Regular cardiac myocyte (primary cell): ENCODE measurements around the gene ZNF776. TPM values are rescaled to one million over a fixed set of nuclear protein-coding genes. Genes with fewer than 3 reads are reported as not detected.

Experiments
- total RNA-seq: library from RNA; depleted of rRNA; stranded (reverse); fragments of >200 nt; gene quantifications from 2 replicates; pipeline ENCODE4 v1.2.3, GENCODE V29; 2014

The ZNF776 gene
- 9.0 and 10.2 TPM in 2 replicates for total RNA-seq

DNA sequence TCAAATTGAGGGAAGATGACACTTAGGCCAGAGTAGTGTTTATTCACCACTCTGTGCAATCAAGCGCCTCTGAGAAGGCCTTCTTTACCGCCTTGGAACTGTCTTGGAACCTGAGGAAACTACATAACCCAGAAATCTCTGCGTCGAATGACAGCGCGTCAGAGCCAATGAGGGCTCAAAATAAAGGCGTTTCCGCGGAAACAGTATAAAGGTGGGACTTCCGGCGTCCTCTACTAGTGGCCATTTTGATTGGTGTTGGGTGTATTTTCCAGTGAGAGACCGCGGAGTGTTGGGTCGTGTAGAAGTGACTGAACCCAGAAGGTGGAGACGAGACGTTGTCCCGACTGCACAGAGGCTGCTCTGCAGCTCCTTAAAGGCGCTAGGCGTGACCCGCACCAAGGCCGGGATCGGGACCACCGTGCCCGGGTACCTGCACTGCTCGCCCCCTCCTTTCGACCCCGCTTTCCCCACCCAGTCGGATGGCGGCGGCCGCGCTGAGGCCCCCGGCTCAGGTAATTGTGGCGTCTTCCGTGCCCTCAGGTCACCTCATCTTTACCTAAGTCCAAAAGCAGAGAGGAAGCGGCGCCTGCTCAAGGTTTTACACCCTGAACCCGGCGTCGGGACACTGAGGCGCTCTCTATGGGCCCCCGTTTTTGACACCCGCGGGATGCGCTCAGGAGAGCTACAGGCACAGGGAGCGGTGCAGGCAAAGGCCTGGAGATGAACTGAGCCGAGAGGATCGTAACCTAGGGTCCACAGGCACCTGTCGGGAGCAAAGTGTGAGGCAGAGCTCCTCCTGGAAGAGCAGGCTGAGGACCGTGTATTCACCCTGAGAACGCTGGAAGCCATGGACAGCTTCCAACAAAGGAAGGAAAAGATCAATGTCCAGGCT is at the start of gene ZNF776:
ZNF776 (plus strand) TSS at position 236 of the 892 bp plus-strand sequence; CDS start at position 480, 244 bp downstream.

DNA sequence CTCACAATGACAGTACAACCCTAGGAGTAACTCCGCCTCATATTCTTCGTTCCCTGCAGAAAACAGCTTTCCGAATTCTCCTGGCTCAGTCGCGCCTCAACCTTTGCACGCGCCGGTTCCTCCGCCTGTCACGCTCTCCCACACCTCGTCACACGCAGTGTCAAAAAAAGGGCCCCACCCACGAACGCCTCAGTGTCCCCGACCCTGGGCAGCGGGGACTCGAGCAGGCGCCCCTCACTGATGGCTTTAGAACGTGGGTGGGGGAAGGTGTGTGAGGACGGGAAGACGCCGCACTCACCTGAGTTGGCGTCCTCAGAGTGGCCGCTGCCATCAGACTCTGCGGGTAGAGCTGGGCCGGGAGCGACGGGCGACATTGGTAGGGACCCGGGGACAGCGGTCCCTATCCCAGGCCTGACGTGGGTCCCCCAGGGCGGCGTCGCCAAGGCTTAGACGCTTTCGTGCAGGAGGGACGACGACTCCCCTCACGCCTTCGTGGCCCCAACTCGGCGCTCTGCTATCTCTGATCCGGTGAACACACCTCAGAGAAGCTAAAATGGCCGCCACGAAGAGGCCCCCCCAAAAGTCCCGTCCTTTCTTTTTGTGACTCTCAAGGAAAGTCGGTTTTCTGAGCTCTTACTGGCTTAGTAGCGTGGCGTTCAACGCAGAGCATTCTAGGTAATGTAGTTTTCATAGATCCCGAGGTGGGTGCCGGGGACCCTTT is 37.8 kb upstream of the ZNF776 start, which contains the start of gene ZNF154:
ZNF154 (minus strand) TSS at position 564 of the 721 bp plus-strand sequence; CDS start at position 331, 233 bp downstream.

GRCh38 chr19:57769345-57770131 is 22.9 kb downstream of the ZNF776 start, which contains the start of gene ZNF586:
Gene ZNF586 (plus strand): TSS chr19:57769676. CDS start chr19:57769843, 167 bp downstream.

Other genes starting within 250 kb of the ZNF776 start
- gene ZNF773, start 246.9 kb upstream of the ZNF776 start, total RNA-seq, result 24.0 and 44.5 TPM in 2 replicates
- 6.5 TPM in 2 replicates for gene ZNF549, start 219.5 kb upstream of the ZNF776 start, total RNA-seq
- 6.9 and 7.9 TPM in 2 replicates for gene ZNF550, start 187.0 kb upstream of the ZNF776 start, total RNA-seq
- 6.5 and 6.7 TPM in 2 replicates for gene ZNF416, start 167.9 kb upstream of the ZNF776 start, total RNA-seq
- 9.2 and 10.1 TPM in 2 replicates for gene ZIK1, start 162.7 kb upstream of the ZNF776 start, total RNA-seq
- gene ZNF530, start 146.9 kb upstream of the ZNF776 start, total RNA-seq, result 2.8 and 8.2 TPM in 2 replicates
- gene ZNF134, start 132.6 kb upstream of the ZNF776 start, total RNA-seq, result 21.1 and 30.7 TPM in 2 replicates
- gene ZNF211, start 113.6 kb upstream of the ZNF776 start, total RNA-seq, result 10.5 and 13.5 TPM in 2 replicates
- gene ZSCAN4, start 77.9 kb upstream of the ZNF776 start, total RNA-seq, result not detected in 2 replicates
- gene ZNF551, start 64.8 kb upstream of the ZNF776 start, total RNA-seq, result 5.1 and 12.1 TPM in 2 replicates
- gene ZNF154, start 37.6 kb upstream of the ZNF776 start, total RNA-seq, result 3.1 and 5.1 TPM in 2 replicates
- 10.4 and 12.1 TPM in 2 replicates for gene ZNF671, start 19.2 kb upstream of the ZNF776 start, total RNA-seq
- 18.2 and 29.9 TPM in 2 replicates for gene ZNF586, start 22.9 kb downstream of the ZNF776 start, total RNA-seq
- gene ZNF552, start 68.1 kb downstream of the ZNF776 start, total RNA-seq, result 4.2 and 4.4 TPM in 2 replicates
- 18.6 and 44.9 TPM in 2 replicates for gene ZNF587B, start 83.5 kb downstream of the ZNF776 start, total RNA-seq
- gene ZNF587, start 103.0 kb downstream of the ZNF776 start, total RNA-seq, result 24.9 and 35.0 TPM in 2 replicates
- gene ZNF814, start 142.2 kb downstream of the ZNF776 start, total RNA-seq, result 5.9 and 10.2 TPM in 2 replicates
- gene ZNF417, start 169.8 kb downstream of the ZNF776 start, total RNA-seq, result 19.6 and 24.5 TPM in 2 replicates
- 5.6 and 12.1 TPM in 2 replicates for gene ZNF418, start 188.6 kb downstream of the ZNF776 start, total RNA-seq
- gene ZNF256, start 200.9 kb downstream of the ZNF776 start, total RNA-seq, result 3.7 and 4.4 TPM in 2 replicates
- gene C19orf18, start 227.7 kb downstream of the ZNF776 start, total RNA-seq, result not detected in 2 replicates